GM18868 (cell line): ENCODE measurements around the gene AHSA1.

Experiments
- ATAC-seq: cut with Tn5 transposase; IDR thresholded peaks from one replicate; pipeline ENCODE4 v1.9.1; 2021; ENCODE audit warnings: mild to moderate bottlenecking, moderate library complexity; ENCODE audit not compliant: unreplicated experiment

Gene AHSA1

GRCh38 chr14:77507762-77508161 is 49.9 kb downstream of the AHSA1 start:
- ATAC-seq: no peak

GRCh38 chr14:77508249-77508648 is 50.4 kb downstream of the AHSA1 start:
- no peak for ATAC-seq

GRCh38 chr14:77508876-77509275 is 51.0 kb downstream of the AHSA1 start:
- no peak for ATAC-seq

GRCh38 chr14:77509366-77509765 is 51.5 kb downstream of the AHSA1 start:
- no peak for ATAC-seq

GRCh38 chr14:77511486-77512162 is 53.7 kb downstream of the AHSA1 start:
- no peak for ATAC-seq

GRCh38 chr14:77516126-77516525 is 58.2 kb downstream of the AHSA1 start:
- no peak for ATAC-seq
